ENCODE data around the gene CAMTA1.

DNA sequence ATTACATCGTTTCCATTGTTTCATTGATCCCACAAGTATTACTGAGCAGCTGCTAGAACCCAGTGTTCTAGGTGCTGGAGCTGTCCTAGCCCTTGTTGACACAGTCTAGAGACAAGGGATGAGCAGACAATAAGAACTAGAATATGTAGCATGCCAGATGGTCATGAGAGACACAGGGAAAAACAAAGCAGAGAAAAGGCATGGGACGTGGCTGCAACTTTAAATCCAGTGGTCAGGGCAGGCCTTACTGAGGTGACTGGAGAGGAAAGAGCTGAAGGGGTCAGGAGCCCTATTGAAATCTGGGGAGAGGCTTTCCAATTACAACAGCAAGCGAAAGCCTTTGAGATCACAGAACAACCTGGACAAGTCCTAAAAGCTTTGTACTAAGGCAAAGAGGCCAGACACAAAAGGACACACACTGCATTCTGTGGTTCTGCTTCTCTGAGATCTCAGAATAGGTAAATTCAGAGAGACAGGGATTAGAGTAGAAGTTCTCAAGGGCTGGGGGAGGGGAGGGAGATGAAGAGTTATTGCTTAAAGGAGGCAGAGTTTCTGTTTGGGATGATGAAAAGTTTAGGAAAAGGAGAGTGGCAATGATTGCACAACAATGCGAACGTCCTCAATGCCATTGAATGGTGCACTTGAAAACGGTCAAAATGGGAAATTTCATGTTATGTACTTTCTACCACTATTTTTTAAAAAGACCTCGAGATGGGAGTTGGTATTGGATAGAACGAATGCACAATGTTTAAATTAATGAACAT is 518.5 kb downstream of the CAMTA1 start:
- TF ChIP-seq, protein P1, sequence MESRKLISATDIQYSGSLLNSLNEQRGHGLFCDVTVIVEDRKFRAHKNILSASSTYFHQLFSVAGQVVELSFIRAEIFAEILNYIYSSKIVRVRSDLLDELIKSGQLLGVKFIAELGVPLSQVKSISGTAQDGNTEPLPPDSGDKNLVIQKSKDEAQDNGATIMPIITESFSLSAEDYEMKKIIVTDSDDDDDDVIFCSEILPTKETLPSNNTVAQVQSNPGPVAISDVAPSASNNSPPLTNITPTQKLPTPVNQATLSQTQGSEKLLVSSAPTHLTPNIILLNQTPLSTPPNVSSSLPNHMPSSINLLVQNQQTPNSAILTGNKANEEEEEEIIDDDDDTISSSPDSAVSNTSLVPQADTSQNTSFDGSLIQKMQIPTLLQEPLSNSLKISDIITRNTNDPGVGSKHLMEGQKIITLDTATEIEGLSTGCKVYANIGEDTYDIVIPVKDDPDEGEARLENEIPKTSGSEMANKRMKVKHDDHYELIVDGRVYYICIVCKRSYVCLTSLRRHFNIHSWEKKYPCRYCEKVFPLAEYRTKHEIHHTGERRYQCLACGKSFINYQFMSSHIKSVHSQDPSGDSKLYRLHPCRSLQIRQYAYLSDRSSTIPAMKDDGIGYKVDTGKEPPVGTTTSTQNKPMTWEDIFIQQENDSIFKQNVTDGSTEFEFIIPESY (CRISPR knock-in tag; IDR thresholded peaks at IDR 0.05) = no peak
- TF ChIP-seq GTF2F1 (IDR thresholded peaks at IDR 0.05; ENCODE audit: low read depth, low read length) (no peak), MXI1 (IDR thresholded peaks at IDR 0.05; ENCODE audit: low read depth, low read length) (no peak), EZH2 (IDR thresholded peaks at IDR 0.05; ENCODE audit: borderline replicate concordance, low read depth, low read length) (no peak)
- TF ChIP-seq, protein P2, sequence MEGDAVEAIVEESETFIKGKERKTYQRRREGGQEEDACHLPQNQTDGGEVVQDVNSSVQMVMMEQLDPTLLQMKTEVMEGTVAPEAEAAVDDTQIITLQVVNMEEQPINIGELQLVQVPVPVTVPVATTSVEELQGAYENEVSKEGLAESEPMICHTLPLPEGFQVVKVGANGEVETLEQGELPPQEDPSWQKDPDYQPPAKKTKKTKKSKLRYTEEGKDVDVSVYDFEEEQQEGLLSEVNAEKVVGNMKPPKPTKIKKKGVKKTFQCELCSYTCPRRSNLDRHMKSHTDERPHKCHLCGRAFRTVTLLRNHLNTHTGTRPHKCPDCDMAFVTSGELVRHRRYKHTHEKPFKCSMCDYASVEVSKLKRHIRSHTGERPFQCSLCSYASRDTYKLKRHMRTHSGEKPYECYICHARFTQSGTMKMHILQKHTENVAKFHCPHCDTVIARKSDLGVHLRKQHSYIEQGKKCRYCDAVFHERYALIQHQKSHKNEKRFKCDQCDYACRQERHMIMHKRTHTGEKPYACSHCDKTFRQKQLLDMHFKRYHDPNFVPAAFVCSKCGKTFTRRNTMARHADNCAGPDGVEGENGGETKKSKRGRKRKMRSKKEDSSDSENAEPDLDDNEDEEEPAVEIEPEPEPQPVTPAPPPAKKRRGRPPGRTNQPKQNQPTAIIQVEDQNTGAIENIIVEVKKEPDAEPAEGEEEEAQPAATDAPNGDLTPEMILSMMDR (IDR thresholded peaks at IDR 0.05 in 2 of 3, conservative IDR thresholded peaks at IDR 0.05 in 1 of 3; ENCODE audit: insufficient read depth in 2 of 3, low read depth in 1 of 3, low read length in 3 of 3) = no peak
- TF ChIP-seq, protein P3, sequence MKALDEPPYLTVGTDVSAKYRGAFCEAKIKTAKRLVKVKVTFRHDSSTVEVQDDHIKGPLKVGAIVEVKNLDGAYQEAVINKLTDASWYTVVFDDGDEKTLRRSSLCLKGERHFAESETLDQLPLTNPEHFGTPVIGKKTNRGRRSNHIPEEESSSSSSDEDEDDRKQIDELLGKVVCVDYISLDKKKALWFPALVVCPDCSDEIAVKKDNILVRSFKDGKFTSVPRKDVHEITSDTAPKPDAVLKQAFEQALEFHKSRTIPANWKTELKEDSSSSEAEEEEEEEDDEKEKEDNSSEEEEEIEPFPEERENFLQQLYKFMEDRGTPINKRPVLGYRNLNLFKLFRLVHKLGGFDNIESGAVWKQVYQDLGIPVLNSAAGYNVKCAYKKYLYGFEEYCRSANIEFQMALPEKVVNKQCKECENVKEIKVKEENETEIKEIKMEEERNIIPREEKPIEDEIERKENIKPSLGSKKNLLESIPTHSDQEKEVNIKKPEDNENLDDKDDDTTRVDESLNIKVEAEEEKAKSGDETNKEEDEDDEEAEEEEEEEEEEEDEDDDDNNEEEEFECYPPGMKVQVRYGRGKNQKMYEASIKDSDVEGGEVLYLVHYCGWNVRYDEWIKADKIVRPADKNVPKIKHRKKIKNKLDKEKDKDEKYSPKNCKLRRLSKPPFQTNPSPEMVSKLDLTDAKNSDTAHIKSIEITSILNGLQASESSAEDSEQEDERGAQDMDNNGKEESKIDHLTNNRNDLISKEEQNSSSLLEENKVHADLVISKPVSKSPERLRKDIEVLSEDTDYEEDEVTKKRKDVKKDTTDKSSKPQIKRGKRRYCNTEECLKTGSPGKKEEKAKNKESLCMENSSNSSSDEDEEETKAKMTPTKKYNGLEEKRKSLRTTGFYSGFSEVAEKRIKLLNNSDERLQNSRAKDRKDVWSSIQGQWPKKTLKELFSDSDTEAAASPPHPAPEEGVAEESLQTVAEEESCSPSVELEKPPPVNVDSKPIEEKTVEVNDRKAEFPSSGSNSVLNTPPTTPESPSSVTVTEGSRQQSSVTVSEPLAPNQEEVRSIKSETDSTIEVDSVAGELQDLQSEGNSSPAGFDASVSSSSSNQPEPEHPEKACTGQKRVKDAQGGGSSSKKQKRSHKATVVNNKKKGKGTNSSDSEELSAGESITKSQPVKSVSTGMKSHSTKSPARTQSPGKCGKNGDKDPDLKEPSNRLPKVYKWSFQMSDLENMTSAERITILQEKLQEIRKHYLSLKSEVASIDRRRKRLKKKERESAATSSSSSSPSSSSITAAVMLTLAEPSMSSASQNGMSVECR (CRISPR knock-in tag; IDR thresholded peaks at IDR 0.05) = no peak
